Measurements from ENCODE around the gene PACRG. TPM values are rescaled to one million over a fixed set of nuclear protein-coding genes. Genes with fewer than 3 reads are reported as not detected.
A peak's percentile ranks its signal among the peaks of the same experiment; 100 is the strongest.

The PACRG gene
- total RNA-seq, 1 donor from 2014 or later = 1.2 TPM

DNA sequence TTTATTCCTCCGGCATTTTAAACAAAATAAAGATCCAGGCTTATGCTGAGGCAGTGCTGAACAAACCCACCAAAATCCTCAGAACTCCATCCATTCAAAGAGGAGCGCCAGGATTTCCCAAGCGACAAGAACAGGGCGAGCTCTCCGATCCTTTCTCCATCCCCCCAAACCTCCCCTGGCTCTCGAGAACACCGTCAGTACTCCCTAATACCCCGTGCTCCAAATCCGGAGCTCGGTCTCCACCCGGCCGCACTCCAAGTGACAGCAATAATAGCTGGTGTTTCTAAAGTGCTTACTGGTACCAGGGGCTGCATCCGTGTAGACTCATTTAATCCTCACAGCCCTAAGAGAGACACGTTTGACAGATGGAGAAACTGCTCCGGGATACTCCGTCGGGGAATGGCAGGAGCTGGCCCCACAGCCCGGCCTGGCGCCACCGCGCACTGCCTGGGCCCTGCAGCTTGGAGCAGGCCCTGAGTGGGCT is 409.7 kb downstream of the PACRG start:
- Mint-ChIP-seq H3K27ac (ENCODE audit: unreplicated experiment) (no peak overlapping the region), H3K4me3 (ENCODE audit: unreplicated experiment) (no peak overlapping the region), H3K4me1 (ENCODE audit: unreplicated experiment) (no peaks in the 10 kb centered on the region), H3K27me3 (ENCODE audit: unreplicated experiment) (peaks cover 22% of the 10 kb centered on the region), H3K9me3 (ENCODE audit: unreplicated experiment) (no peaks in the 10 kb centered on the region), H3K36me3 (ENCODE audit: unreplicated experiment) (no peaks in the 10 kb centered on the region)
- TF ChIP-seq, protein P1, sequence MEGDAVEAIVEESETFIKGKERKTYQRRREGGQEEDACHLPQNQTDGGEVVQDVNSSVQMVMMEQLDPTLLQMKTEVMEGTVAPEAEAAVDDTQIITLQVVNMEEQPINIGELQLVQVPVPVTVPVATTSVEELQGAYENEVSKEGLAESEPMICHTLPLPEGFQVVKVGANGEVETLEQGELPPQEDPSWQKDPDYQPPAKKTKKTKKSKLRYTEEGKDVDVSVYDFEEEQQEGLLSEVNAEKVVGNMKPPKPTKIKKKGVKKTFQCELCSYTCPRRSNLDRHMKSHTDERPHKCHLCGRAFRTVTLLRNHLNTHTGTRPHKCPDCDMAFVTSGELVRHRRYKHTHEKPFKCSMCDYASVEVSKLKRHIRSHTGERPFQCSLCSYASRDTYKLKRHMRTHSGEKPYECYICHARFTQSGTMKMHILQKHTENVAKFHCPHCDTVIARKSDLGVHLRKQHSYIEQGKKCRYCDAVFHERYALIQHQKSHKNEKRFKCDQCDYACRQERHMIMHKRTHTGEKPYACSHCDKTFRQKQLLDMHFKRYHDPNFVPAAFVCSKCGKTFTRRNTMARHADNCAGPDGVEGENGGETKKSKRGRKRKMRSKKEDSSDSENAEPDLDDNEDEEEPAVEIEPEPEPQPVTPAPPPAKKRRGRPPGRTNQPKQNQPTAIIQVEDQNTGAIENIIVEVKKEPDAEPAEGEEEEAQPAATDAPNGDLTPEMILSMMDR (IDR thresholded peaks at IDR 0.05) = no peak
- DNase-seq (ENCODE audit: extremely low spot score, unreplicated experiment) = peak; percentile 75

DNA sequence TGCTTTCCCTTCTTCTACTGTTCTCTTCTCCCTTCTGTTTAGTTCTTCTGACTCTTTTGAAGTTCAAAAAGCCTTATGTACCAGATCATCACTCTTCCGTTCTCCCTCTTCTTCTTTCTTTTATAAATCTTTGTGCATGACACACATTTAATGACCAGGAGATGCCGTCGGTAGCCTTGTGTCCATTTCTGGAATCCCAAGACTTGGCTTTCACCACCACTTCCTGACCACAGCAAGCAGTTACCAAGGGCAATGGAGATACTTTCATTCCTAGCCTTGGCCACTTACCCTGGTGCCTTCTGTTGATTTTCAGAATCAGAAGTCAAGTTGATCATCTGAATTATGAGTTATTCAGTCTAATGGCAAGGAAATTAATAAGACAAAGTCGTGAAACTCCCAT is 418.3 kb downstream of the PACRG start:
- Mint-ChIP-seq H3K4me3 (ENCODE audit: unreplicated experiment) (no peak overlapping the region), H3K27me3 (ENCODE audit: unreplicated experiment) (peaks cover 6% of the 10 kb centered on the region), H3K4me1 (ENCODE audit: unreplicated experiment) (peaks cover 6% of the 10 kb centered on the region), H3K27ac (ENCODE audit: unreplicated experiment) (no peak overlapping the region), H3K9me3 (ENCODE audit: unreplicated experiment) (no peaks in the 10 kb centered on the region), H3K36me3 (ENCODE audit: unreplicated experiment) (no peaks in the 10 kb centered on the region)
- TF ChIP-seq, protein P1 (IDR thresholded peaks at IDR 0.05) = no peak
- DNase-seq (ENCODE audit: extremely low spot score, unreplicated experiment) = no peak

DNA sequence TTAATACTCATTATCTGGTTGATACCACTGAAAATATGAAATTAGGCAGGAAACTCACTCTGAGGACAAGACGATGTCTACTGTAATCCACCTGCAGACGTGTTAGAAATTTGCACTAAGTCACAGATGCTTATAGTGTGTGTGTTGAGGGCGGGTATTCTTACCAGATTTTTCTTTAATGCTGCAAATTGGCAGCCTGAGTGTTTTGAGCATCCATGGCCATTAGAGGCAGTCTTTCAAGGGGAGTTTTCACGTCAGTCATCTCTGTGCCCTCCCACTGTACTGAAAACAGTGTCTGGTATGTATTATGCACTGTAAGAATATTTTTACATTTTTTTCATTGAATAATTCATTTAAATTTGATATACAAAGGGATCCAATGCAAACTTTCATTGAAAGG is 420.2 kb downstream of the PACRG start:
- TF ChIP-seq, protein P1 (IDR thresholded peaks at IDR 0.05) = peak; percentile 39
- Mint-ChIP-seq H3K27me3 (ENCODE audit: unreplicated experiment) (peaks cover 4% of the 10 kb centered on the region), H3K27ac (ENCODE audit: unreplicated experiment) (no peak overlapping the region), H3K4me1 (ENCODE audit: unreplicated experiment) (peaks cover 14% of the 10 kb centered on the region), H3K9me3 (ENCODE audit: unreplicated experiment) (no peaks in the 10 kb centered on the region), H3K36me3 (ENCODE audit: unreplicated experiment) (no peaks in the 10 kb centered on the region), H3K4me3 (ENCODE audit: unreplicated experiment) (no peak overlapping the region)
- no peak for DNase-seq (ENCODE audit: extremely low spot score, unreplicated experiment)

DNA sequence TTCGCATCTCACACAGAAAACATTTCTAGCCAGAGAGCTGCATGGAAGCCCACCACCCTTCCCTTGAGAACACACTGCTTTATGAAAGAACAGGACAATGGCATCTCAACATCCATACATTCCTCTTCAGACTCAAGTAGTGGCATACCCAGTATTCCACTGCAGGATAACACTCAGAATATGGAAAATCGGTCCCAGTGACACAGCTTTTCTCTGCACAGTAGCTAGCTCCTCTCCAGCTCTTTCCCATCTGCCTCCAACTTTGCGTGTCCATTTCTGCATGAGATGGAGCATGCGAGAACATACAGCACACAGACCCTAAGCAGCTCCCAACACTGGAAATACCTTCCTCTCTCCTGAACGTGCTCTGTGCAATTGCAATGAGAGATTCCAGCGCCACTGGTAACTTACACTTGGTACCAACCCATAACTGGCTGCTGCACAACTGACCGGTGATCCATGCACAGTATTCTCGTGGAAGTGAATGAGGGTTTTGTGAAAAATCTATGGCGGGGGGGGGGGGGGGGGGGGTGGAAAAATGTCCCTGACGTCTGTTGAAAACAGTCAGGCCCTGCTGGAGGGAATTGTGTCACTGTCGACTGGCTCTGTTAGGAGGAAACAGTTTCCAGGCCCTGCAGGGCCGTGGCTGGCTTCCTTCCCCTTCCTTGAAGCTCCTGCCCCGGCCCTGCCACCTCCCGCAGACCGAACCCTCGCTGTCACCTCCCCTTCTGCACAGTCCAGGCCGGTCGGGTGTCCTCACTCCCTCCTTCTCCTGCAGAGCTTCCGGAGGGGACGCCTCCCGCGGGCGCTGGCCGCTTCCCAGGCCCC is 420.9 kb downstream of the PACRG start:
- H3K27me3 Mint-ChIP-seq (ENCODE audit: unreplicated experiment) = peaks cover 4% of the 10 kb centered on the region
- TF ChIP-seq, protein P1 (IDR thresholded peaks at IDR 0.05) = no peak
- DNase-seq (ENCODE audit: extremely low spot score, unreplicated experiment) = no peak
- no peak overlapping the region for H3K4me3 Mint-ChIP-seq (ENCODE audit: unreplicated experiment)
- H3K9me3 Mint-ChIP-seq (ENCODE audit: unreplicated experiment) = no peaks in the 10 kb centered on the region
- peaks cover 14% of the 10 kb centered on the region for H3K4me1 Mint-ChIP-seq (ENCODE audit: unreplicated experiment)
- no peak overlapping the region for H3K27ac Mint-ChIP-seq (ENCODE audit: unreplicated experiment)
- no peaks in the 10 kb centered on the region for H3K36me3 Mint-ChIP-seq (ENCODE audit: unreplicated experiment)

DNA sequence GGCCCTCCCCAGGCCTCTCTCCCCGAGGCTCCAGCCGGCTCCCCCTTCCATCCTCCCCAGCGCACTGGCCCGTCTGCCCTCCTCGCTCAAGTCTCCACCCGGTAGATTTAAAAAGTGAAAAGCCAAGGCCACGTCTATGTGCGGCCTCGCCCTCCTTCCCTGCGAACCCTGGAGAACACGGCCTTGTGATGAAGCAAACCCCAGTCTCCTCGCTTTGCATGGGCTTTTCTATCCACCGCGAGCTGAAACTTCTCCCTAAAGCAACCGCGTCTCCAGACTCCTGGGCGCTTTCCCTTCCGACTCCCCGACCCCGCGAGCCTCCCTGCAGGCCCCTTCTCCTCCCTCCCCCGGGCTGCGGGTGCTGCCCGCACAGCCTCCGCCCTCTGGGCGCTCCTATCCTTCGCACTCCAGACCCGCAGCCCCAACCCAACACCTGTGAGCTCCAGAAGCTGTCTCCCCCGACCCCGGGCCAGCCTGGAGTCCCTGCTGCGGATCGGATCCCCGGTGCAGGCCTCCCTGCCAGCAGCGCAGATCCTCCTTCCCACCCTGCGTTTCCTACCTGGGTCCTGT is 421.6 kb downstream of the PACRG start:
- H3K36me3 Mint-ChIP-seq (ENCODE audit: unreplicated experiment) = no peaks in the 10 kb centered on the region
- H3K4me3 Mint-ChIP-seq (ENCODE audit: unreplicated experiment) = no peak overlapping the region
- TF ChIP-seq, protein P1 (IDR thresholded peaks at IDR 0.05) = no peak
- H3K27me3 Mint-ChIP-seq (ENCODE audit: unreplicated experiment) = peaks cover 4% of the 10 kb centered on the region
- peaks cover 14% of the 10 kb centered on the region for H3K4me1 Mint-ChIP-seq (ENCODE audit: unreplicated experiment)
- no peak for DNase-seq (ENCODE audit: extremely low spot score, unreplicated experiment)
- no peak overlapping the region for H3K27ac Mint-ChIP-seq (ENCODE audit: unreplicated experiment)
- no peaks in the 10 kb centered on the region for H3K9me3 Mint-ChIP-seq (ENCODE audit: unreplicated experiment)

Data from osteocyte (in vitro differentiated cells).